GM19193 (cell line): Measurements from ENCODE around the gene GM2A.

Experiments
- POLR2A ChIP-seq: IDR thresholded peaks from 4 replicates; pipeline ENCODE4 v1.6.1; 2011; ENCODE audit not compliant: insufficient read depth, insufficient read length; ENCODE audit errors: extremely low read depth

GM2A gene

GRCh38 chr5:151264113-151264512 lies 11.1 kb downstream of the GM2A start:
- no peak for TF ChIP-seq POLR2A

GRCh38 chr5:151267491-151268260 lies 14.7 kb downstream of the GM2A start:
- no peak for TF ChIP-seq POLR2A

DNA sequence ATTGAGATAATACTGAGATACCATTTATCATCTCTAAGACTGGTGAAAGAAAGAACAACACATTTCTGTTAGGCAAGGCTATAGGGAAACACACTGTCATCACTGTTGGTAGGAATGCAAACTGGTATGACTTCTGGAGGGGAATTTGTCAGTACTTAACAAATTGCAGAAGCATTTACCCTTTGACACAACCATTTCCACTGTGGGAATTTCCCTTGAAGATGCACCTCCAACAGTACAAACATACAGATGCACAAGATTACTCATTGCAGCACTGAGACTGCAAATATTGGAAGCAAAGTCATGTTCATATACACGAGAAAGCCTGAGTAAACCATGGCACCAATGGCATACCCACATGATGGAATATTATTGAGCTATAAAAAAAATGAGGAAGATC lies 17.6 kb downstream of the GM2A start:
- TF ChIP-seq POLR2A: no peak

DNA sequence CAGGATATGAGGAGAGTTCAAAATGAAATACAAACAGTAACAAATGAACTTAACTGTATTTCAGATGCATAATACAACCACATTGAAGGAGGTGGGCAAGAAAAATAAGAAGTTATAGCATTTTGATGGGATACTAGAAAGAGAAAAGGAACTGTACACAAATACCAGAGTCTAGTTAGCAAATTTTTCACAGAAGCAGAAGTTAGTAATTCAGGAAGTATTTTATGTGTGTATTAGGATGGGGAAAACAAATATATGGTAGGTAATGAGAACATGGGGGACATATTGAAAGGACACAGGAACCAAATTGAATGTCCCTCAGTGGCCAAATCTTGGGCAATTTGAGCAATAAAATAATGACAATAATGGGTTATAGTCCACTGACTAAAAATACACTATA lies 18.4 kb downstream of the GM2A start:
- TF ChIP-seq POLR2A: no peak

GRCh38 chr5:151274666-151275065 lies 21.7 kb downstream of the GM2A start:
- TF ChIP-seq POLR2A: no peak

- no peak for TF ChIP-seq POLR2A
These were observed 22.8 kb downstream of the GM2A start for GRCh38 chr5:151275803-151276202.

DNA sequence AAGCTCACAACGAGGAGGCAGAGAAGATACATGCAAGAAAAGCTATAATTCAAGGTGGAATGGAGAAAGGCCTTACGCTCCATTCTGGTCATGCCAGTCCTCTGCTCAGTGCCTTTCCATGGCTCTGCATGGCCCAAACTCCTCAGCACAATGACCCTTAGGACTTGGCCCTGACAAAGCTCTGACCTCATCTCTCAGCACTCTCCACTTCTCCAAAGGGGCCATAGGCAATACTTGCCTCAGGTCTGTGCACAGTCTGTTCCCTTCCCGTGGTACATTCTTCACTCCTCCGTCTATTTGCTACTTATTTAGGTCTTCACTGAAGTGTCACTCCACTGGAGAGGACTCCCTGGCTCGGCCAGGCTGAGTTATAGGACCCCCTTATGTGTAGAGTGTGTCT lies 25.9 kb downstream of the GM2A start:
- no peak for TF ChIP-seq POLR2A

DNA sequence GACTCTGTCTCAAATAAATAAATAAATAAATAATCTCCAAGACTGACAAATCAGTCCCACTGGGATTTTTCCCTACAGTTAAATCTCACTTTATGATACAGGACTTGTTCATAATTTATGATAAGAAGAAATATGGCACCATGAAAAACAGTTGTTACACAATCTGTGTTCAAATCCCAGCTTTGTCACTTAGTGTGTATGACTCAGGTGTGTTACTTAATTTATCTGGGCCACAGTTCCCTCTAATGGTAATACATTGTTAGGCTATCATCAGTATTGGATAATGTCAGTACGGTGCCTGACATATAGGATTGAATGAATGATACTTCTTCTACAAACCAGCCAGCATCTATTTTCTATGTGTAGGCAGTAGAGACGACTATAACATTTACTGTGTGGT lies 27.5 kb downstream of the GM2A start:
- TF ChIP-seq POLR2A: no peak

GRCh38 chr5:151281001-151281639 lies 28.1 kb downstream of the GM2A start:
- TF ChIP-seq POLR2A: no peak

DNA sequence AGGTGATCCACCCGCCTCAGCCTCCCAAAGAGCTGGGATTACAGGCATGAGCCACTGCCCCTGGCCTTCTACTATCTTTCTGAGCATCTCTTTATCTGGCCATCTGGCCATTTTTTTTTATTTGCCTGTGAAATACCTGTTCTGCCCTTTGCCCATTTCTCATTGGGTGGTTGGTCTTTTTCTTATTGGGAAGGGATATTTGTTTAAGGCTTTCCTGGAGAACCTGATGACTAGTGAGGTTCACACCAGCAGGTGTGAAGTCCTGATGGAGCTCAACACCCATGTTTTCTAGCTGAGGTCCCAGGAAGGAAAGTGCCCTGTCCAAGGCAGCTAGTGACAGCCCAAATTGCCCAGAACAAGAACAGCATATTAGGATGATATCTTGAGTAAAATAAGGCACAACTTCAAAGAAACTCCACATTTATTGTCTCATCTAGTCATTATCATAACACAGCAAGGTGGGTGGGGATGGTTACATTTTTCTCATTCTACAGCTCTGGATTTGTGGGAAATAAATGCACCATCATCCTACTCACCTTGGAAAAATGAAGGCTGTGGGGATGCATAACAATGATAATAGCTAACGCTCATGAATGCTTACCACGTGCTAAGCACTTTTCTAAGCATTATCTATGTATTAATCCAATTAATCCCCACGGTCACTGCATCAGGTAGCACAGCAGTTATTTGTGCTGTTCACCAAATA lies 30.3 kb downstream of the GM2A start:
- TF ChIP-seq POLR2A: no peak

GRCh38 chr5:151284392-151284967 lies 31.5 kb downstream of the GM2A start:
- no peak for TF ChIP-seq POLR2A

DNA sequence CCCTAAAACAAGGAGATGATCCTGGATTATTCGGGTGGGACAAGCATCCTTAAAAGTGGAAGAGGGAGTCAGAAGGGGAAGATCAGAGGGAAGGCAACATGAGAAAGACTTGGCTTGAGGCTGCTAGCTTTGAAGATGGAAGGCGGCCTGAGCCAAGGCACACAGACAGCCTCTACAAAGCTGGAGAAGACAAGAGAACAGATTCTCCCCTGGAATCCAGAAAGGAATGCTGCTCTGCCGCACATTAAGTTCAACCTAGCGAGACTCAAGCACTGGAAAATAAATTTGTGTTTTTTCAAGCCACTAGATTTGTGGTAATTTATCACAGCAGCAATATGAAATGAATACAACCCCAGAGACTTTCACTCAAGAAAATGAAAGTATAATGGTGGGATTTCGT lies 32.7 kb downstream of the GM2A start:
- no peak for TF ChIP-seq POLR2A

DNA sequence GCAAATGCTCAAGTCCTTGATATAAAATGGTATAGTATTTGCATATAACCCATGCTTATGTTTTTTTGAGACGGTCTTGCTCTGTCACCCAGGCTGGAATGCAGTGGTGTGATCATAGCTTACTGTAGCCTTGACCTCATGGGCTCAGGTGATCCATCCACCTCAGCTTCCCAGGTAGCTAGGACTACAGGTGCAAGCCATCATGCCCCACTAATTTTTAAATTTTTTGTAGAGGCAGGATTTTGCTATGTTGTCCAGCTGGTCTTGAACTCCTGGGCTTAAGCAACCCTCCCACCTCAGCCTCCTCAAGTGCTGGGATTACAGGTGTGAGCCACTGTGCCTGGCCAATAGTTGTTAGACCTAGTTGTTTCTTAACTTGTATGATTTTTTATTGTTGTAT lies 33.3 kb downstream of the GM2A start:
- TF ChIP-seq POLR2A: no peak

DNA sequence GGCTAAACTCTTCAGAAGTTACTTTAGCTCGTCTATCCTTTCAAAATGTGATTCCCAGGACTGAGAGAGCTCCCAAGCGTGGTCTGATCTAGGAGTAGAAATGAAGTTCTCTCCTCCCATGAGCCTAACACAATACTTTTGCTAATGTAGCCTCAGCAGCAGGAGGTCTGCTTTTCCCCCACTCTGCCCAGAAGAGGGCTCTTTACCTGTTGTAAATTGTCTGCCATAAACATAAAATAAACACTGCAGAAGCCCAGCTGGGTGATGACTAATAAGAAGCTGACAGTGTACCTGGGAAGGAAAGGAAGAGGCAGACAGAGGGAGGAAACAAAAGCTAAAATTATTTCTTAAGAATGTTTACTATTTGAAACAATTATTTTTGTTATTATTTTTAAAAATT lies 35.2 kb downstream of the GM2A start:
- TF ChIP-seq POLR2A: no peak

DNA sequence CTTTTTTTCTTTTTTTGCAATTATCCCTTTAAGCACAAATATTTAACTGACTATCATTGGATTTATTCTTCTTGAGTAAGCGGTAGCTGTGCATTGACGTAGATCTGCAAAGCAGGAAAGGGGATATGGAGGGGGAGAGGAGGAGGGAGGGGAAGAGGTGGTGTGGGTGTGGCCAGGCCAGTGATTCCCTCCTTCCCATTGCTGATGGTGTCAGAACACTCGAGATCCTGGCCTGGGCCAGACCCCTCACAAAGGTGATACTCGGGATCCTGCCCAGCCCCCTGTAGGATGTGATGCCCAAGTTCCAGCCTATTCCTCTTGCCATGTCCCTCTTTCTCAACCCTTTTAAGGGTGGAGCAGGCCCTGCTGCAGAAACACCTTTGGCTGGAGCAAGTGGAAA lies 40.6 kb downstream of the GM2A start:
- no peak for TF ChIP-seq POLR2A
